ENCODE results near the gene MTM1.

Gene MTM1

GRCh38 chrX:150551963-150552362 lies 16.5 kb upstream of the MTM1 start:
- no peaks in the 10 kb centered on the region for H3K9me3 ChIP-seq (ENCODE audit: control insufficient read depth, insufficient read depth, low read depth, low read length)
- H3K4me1 ChIP-seq (ENCODE audit: control insufficient read depth, insufficient read depth, low read length), result no peaks in the 10 kb centered on the region
- no peaks in the 10 kb centered on the region for H3K36me3 ChIP-seq (ENCODE audit: control insufficient read depth in 2 of 2, insufficient read depth in 1 of 2, low read length in 2 of 2)
- no peak overlapping the region for H3K4me3 ChIP-seq (ENCODE audit: low read depth, low read length)
- TF ChIP-seq ZNF138 (tag by site-specific recombination; IDR thresholded peaks at IDR 0.05; ENCODE audit: borderline replicate concordance) (no peak), ZNF184 (tag by site-specific recombination; IDR thresholded peaks at IDR 0.05) (no peak), ZNF48 (tag by site-specific recombination; IDR thresholded peaks at IDR 0.05) (no peak), ZNF513 (tag by site-specific recombination; IDR thresholded peaks at IDR 0.05) (no peak), RBAK (tag by site-specific recombination; IDR thresholded peaks at IDR 0.05) (no peak), SCRT2 (tag by site-specific recombination; IDR thresholded peaks at IDR 0.05) (no peak), ZBTB20 (tag by site-specific recombination; IDR thresholded peaks at IDR 0.05) (no peak), OVOL3 (tag by site-specific recombination; IDR thresholded peaks at IDR 0.05) (no peak), ZNF266 (tag by site-specific recombination; IDR thresholded peaks at IDR 0.05; ENCODE audit: low read depth) (no peak), ZNF148 (tag by site-specific recombination; IDR thresholded peaks at IDR 0.05; ENCODE audit: borderline replicate concordance) (no peak), FEZF1 (tag by site-specific recombination; IDR thresholded peaks at IDR 0.05) (no peak), ZNF223 (tag by site-specific recombination; IDR thresholded peaks at IDR 0.05) (no peak), ZNF621 (tag by site-specific recombination; IDR thresholded peaks at IDR 0.05) (no peak), HOXA7 (CRISPR knock-in tag; IDR thresholded peaks at IDR 0.05; ENCODE audit: borderline replicate concordance) (no peak), ZBTB44 (tag by site-specific recombination; IDR thresholded peaks at IDR 0.05) (no peak), ZNF791 (tag by site-specific recombination; IDR thresholded peaks at IDR 0.05) (no peak), ZNF473 (tag by site-specific recombination; IDR thresholded peaks at IDR 0.05) (no peak), ZNF292 (tag by site-specific recombination; IDR thresholded peaks at IDR 0.05; ENCODE audit: borderline replicate concordance, low read depth) (no peak), SALL2 (tag by site-specific recombination; IDR thresholded peaks at IDR 0.05; ENCODE audit: borderline replicate concordance) (no peak), ZNF555 (tag by site-specific recombination; conservative IDR thresholded peaks at IDR 0.05) (no peak)
- ChIA-PET CTCF (interaction anchor here (0.7 kb wide), 1 partner anchor 35 kb away, joined by 3 read pairs; no protein-coding TSS in a partner anchor), POLR2A (no interaction called here)
- H3K27ac ChIP-seq (ENCODE audit: extremely low read depth, low read depth, low read length), result no peak overlapping the region

GRCh38 chrX:150558424-150558823 lies 10.0 kb upstream of the MTM1 start:
- H3K27ac ChIP-seq (ENCODE audit: extremely low read depth, low read depth, low read length), result no peak overlapping the region
- no peaks in the 10 kb centered on the region for H3K4me1 ChIP-seq (ENCODE audit: control insufficient read depth, insufficient read depth, low read length)
- ChIA-PET CTCF (no interaction called here), POLR2A (interaction anchor here (1.2 kb wide), 1 partner anchor 12 kb away, joined by 3 read pairs; no protein-coding TSS in a partner anchor)
- H3K4me3 ChIP-seq (ENCODE audit: low read depth, low read length), result no peak overlapping the region
- no peaks in the 10 kb centered on the region for H3K9me3 ChIP-seq (ENCODE audit: control insufficient read depth, insufficient read depth, low read depth, low read length)
- no peaks in the 10 kb centered on the region for H3K36me3 ChIP-seq (ENCODE audit: control insufficient read depth in 2 of 2, insufficient read depth in 1 of 2, low read length in 2 of 2)
- TF ChIP-seq GLIS2 (tag by site-specific recombination; IDR thresholded peaks at IDR 0.05) (no peak), ZNF624 (tag by site-specific recombination; IDR thresholded peaks at IDR 0.05) (no peak), IKZF3 (tag by site-specific recombination; IDR thresholded peaks at IDR 0.05) (no peak), ZNF561 (tag by site-specific recombination; IDR thresholded peaks at IDR 0.05; ENCODE audit: borderline replicate concordance) (no peak), ZNF830 (tag by site-specific recombination; IDR thresholded peaks at IDR 0.05; ENCODE audit: low read depth) (no peak), PRDM10 (tag by site-specific recombination; IDR thresholded peaks at IDR 0.05) (no peak), ZNF768 (tag by site-specific recombination; IDR thresholded peaks at IDR 0.05) (no peak), HOXA7 (CRISPR knock-in tag; IDR thresholded peaks at IDR 0.05; ENCODE audit: borderline replicate concordance) (no peak), EGR2 (tag by site-specific recombination; IDR thresholded peaks at IDR 0.05; ENCODE audit: low read depth) (no peak), ZBTB21 (tag by site-specific recombination; IDR thresholded peaks at IDR 0.05) (no peak)
